Nephron progenitor cell (in vitro differentiated cells): Measurements from ENCODE around the gene CCDC116.
"Not testable (repeated sequence)": the region's sequence is repeated elsewhere in the genome, so short reads cannot be mapped to it uniquely, and the experiment has no call there.

ENCODE experiments used
- DNase-seq: peaks from one replicate; pipeline ENCODE4 v3.0.0; 2021
- H3K27ac Mint-ChIP-seq: 2 replicates; pipeline ENCODE4 v1.8.0; 2021; ENCODE audit warnings: mild to moderate bottlenecking, moderate library complexity, mixed read lengths
- H3K27me3 Mint-ChIP-seq: 2 replicates; pipeline ENCODE4 v1.8.0; 2021; ENCODE audit warnings: mild to moderate bottlenecking, low read depth, mixed read lengths; ENCODE audit not compliant: poor library complexity
- H3K36me3 Mint-ChIP-seq: 2 replicates; pipeline ENCODE4 v1.8.0; 2021; ENCODE audit warnings: low read depth, mixed read lengths
- H3K4me1 Mint-ChIP-seq: 2 replicates; pipeline ENCODE4 v1.8.0; 2021; ENCODE audit warnings: mixed read lengths
- H3K4me3 Mint-ChIP-seq: 2 replicates; pipeline ENCODE4 v1.8.0; 2021; ENCODE audit warnings: mild to moderate bottlenecking, moderate library complexity, mixed read lengths
- H3K9me3 Mint-ChIP-seq: 2 replicates; pipeline ENCODE4 v1.8.0; 2021; ENCODE audit warnings: mild to moderate bottlenecking, moderate library complexity, mixed read lengths
- TF ChIP-seq, protein P1 (sequence below): fragments of 200-600 bp; sonication (generic); IDR thresholded peaks from 2 replicates; pipeline ENCODE4 v1.5.0; 2021; ENCODE audit warnings: antibody characterized with exemption

CCDC116 gene

DNA sequence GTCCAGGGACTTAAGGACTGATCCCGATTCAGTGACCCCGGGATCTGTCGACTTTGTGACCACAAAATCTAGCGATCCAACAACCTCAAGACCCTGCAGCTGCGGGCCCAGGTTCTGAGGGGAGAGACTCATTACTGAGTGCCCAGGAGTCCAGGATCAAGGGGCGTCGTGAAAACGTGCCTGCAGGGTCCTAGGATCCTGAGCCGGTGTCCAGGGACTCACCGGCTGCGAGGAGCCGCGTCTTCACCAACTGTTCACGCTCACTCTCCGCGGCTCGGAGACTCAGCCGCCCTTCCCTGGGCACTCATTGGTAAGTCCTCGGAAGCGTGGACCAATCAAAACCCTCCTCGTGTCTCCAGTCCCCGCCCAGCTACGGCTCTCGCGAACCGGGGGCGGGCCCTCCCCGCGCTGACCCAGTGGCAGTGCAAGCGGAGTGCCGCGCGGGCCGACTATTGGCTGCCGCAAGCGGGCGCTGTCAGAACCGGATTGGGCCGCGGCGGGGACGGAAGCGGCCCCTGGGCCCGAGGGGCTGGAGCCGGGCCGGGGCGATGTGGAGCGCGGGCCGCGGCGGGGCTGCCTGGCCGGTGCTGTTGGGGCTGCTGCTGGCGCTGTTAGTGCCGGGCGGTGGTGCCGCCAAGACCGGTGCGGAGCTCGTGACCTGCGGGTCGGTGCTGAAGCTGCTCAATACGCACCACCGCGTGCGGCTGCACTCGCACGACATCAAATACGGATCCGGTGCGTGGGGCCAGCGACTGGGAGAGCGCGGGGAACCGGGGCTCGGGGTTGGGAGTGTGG, 9.4 kb downstream of the CCDC116 start, which contains the start of gene SDF2L1:
SDF2L1 (plus strand) TSS at position 514 of the 795 bp plus-strand sequence; CDS start at position 549, 35 bp downstream.
- H3K4me3 Mint-ChIP-seq, result peak within 1 kb of the TSS; percentile 86
- H3K36me3 Mint-ChIP-seq, result peaks cover 19% of the 10 kb centered on the region
- H3K9me3 Mint-ChIP-seq, result no peaks in the 10 kb centered on the region
- peaks cover 9% of the 10 kb centered on the region for H3K27me3 Mint-ChIP-seq
- TF ChIP-seq, protein P1, sequence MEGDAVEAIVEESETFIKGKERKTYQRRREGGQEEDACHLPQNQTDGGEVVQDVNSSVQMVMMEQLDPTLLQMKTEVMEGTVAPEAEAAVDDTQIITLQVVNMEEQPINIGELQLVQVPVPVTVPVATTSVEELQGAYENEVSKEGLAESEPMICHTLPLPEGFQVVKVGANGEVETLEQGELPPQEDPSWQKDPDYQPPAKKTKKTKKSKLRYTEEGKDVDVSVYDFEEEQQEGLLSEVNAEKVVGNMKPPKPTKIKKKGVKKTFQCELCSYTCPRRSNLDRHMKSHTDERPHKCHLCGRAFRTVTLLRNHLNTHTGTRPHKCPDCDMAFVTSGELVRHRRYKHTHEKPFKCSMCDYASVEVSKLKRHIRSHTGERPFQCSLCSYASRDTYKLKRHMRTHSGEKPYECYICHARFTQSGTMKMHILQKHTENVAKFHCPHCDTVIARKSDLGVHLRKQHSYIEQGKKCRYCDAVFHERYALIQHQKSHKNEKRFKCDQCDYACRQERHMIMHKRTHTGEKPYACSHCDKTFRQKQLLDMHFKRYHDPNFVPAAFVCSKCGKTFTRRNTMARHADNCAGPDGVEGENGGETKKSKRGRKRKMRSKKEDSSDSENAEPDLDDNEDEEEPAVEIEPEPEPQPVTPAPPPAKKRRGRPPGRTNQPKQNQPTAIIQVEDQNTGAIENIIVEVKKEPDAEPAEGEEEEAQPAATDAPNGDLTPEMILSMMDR, result no peak
- H3K4me1 Mint-ChIP-seq, result peaks cover 37% of the 10 kb centered on the region
- DNase-seq, result peak; percentile 97
- H3K27ac Mint-ChIP-seq, result peak within 1 kb of the TSS; percentile 97

DNA sequence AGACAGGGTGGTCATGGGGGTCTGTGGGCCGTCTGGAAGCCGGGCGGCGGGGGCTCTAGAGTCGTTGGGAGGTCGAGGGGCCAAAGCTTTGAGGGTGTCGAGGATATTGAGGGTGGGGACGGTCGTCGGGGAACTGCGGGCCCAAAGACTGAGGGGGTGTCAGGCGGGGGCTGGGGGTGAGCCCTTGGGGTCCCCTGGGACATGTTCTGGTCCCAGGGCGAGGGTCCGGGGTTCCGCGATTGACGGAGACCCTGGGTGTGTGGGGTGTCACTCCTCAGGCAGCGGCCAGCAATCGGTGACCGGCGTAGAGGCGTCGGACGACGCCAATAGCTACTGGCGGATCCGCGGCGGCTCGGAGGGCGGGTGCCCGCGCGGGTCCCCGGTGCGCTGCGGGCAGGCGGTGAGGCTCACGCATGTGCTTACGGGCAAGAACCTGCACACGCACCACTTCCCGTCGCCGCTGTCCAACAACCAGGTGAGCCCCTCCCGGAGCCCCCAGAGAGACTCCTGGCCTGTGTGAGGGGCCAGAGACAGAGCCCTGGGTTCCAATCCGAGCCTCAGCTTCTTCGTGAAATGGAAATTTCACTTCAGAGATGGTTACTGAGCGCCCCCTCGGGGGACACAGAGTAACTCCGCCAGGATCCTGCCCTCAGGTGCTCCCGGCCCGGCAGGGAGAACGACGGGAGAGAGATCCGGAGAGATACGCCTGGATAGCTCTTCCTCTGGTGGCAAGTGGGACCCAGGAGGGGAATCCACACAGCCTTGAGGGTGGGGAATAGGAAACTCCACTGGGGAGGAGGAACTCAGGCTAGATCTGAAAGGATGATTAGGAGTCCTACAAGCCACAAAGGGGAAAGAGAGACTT, 10.3 kb downstream of the CCDC116 start:
- TF ChIP-seq, protein P1, result peak; percentile 51
- Mint-ChIP-seq H3K27me3 (peaks cover 9% of the 10 kb centered on the region), H3K36me3 (peaks cover 19% of the 10 kb centered on the region), H3K4me1 (peaks cover 40% of the 10 kb centered on the region), H3K4me3 (peak overlapping the region; percentile 86), H3K9me3 (no peaks in the 10 kb centered on the region), H3K27ac (peak overlapping the region; percentile 97)
- peak; percentile 67 for DNase-seq

DNA sequence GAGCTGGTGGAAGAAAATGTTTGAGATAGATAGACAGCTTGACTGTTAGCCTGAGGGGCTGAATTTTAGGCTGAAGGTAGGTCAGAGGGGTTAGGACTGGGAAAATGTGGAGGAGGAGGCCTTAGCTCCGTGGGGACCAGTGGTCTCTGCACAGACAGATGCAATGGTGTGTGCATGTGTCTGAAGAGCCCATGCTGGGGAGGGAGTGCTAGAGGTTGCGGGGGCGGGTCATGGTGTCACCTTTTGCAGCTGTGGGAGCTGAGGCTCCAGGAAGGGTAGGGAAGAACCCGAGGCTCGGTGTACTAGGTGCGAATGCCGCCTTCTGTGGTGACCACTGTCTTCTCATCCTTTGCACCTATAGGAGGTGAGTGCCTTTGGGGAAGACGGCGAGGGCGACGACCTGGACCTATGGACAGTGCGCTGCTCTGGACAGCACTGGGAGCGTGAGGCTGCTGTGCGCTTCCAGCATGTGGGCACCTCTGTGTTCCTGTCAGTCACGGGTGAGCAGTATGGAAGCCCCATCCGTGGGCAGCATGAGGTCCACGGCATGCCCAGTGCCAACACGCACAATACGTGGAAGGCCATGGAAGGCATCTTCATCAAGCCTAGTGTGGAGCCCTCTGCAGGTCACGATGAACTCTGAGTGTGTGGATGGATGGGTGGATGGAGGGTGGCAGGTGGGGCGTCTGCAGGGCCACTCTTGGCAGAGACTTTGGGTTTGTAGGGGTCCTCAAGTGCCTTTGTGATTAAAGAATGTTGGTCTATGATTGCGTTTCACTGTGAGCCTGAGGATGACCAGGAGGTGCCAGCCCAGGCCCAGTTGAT, 11.2 kb downstream of the CCDC116 start:
- peaks cover 6% of the 10 kb centered on the region for H3K27me3 Mint-ChIP-seq
- peaks cover 42% of the 10 kb centered on the region for H3K4me1 Mint-ChIP-seq
- TF ChIP-seq, protein P1, result no peak
- DNase-seq, result no peak
- H3K27ac Mint-ChIP-seq, result no peak overlapping the region
- peak overlapping the region; percentile 86 for H3K4me3 Mint-ChIP-seq
- H3K36me3 Mint-ChIP-seq, result peaks cover 21% of the 10 kb centered on the region
- H3K9me3 Mint-ChIP-seq, result no peaks in the 10 kb centered on the region

DNA sequence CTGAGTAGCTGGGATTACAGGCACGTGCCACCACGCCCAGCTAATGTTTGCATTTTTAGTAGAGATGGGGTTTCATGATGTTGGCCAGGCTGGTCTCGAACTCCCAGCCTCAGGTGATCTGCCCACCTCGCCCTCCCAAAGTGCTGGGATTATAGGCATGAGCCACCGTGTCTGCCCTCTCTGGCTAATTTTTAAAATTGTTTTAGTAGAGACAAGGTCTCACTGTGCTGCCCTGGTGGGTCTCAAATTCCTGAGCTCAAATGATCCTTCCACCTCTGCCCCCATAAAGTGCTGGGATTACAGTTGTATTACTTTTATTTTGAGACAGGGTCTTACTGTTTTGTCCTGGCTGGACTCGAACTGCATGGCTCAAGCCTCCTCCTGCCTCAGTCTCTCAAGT, 13.0 kb downstream of the CCDC116 start:
- H3K27ac Mint-ChIP-seq, result not testable (repeated sequence)

DNA sequence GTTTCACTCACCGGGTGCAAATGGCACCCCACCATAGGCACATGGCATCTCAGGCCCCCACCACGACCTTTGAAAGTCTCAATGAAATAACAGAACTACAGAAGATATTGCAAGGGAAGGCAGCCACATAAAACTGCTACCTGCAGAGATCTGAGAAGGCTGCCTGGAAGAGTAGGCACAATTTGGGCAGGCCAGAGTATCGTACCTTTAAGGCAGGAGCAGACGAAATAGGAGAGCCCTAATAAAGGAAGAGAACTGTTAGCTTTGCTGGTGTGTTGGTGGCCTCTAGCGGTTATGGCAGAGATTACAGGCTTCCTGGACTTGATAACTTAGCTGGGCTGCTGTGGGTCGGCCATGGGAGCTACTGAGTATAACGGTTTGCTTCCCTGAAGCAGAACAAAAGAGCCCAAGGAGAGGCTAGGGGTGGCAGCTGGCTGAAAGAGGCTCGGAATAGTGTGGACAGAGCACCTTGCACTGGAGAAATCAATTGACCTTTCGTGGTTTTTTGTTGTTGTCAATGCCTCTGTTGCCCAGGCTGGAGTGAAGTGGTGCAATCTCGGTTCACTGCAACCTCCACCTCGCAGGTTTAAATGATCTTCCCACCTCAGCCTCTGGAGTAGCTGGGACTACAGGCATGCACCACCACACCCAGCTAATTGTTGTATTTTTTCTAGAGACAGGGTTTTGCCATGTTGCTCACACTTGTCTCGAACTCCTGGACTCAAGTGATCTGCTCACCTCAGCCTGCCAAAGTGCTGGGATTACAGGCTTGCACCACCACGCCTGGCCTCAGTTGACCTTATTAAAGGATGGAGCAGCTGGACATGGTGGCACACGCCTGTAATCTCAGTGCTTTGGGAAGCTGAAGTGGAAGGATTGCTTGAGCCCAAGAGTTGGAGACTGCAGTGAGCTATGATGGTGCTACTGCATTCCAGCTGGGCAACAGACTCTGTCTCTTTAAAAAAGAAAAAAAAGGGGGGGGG, 14.3 kb downstream of the CCDC116 start:
- H3K36me3 Mint-ChIP-seq, result peaks cover 24% of the 10 kb centered on the region
- H3K27me3 Mint-ChIP-seq, result peaks cover 6% of the 10 kb centered on the region
- peak overlapping the region; percentile 40 for H3K4me3 Mint-ChIP-seq
- H3K4me1 Mint-ChIP-seq, result peaks cover 53% of the 10 kb centered on the region
- H3K27ac Mint-ChIP-seq, result peak overlapping the region; percentile 45
- TF ChIP-seq, protein P1, result peak; percentile 86
- H3K9me3 Mint-ChIP-seq, result no peaks in the 10 kb centered on the region
- DNase-seq, result peak; percentile 78

More for the DNA sequence above, 13.0 kb downstream of the CCDC116 start:
- peaks cover 55% of the 10 kb centered on the region for H3K4me1 Mint-ChIP-seq
- H3K4me3 Mint-ChIP-seq, H3K9me3 Mint-ChIP-seq, H3K27me3 Mint-ChIP-seq, DNase-seq: not testable (repeated sequence)
- H3K36me3 Mint-ChIP-seq, result peaks cover 24% of the 10 kb centered on the region
